Panc1 (cell line): Measurements from ENCODE around the gene PNLIPRP2.

Source experiments
- CTCF ChIP-seq: fragments of 450-650 bp; IDR thresholded peaks from 2 replicates; pipeline ENCODE4 v1.5.1; 2017; ENCODE audit warnings: mild to moderate bottlenecking
- POLR2AphosphoS5 ChIP-seq: IDR thresholded peaks from 2 replicates; pipeline ENCODE4 v1.6.1; 2012; ENCODE audit warnings: mild to moderate bottlenecking, low read depth, low read length, moderate library complexity
- TCF7L2 ChIP-seq: IDR thresholded peaks from 2 replicates; pipeline ENCODE4 v1.6.1; 2011; ENCODE audit warnings: mild to moderate bottlenecking, low read depth, low read length, inconsistent platforms

DNA sequence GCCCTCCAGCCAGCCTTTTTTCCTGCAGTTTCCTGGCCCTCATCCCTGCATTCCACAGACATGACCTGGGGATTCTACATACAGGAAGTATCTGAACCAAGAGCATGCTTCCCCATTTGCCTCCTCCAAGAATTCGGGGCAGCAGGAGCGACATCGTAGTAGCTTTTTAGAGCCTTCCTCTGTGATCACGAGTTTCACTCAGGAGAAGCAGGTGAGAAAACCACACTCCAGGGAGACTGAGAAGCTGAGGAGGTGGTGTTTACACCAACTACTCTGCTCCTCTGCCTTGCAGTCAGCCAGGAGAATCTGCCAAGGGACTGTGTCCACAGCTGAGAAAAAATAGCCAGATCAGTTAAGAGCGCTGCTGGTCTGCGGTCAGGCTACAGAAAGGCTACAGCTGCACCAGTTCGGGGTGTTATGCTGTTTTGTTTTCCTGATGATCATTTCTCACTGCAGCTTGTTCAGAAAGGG, 67.5 kb downstream of the PNLIPRP2 start:
- TF ChIP-seq POLR2AphosphoS5 (no peak), CTCF (no peak), TCF7L2 (no peak)
